ENCODE results near the gene EDIL3.
"Not testable (repeated sequence)": the region's sequence is repeated elsewhere in the genome, so short reads cannot be mapped to it uniquely, and the experiment has no call there.

Gene EDIL3

GRCh38 chr5:84162695-84163094 is 222.0 kb downstream of the EDIL3 start:
- DNase-seq (ENCODE audit: low read depth), result no peak

GRCh38 chr5:84160650-84161049 is 224.0 kb downstream of the EDIL3 start:
- DNase-seq (ENCODE audit: low read depth); H3K4me3 ChIP-seq (ENCODE audit: low read length): not testable (repeated sequence)

More at GRCh38 chr5:84162695-84163094, 222.0 kb downstream of the EDIL3 start:
- H3K4me3 ChIP-seq (ENCODE audit: low read length), result no peak overlapping the region
- TF ChIP-seq CTCF (IDR thresholded peaks at IDR 0.05; ENCODE audit: insufficient read depth, low read depth, low read length, missing control alignments), result no peak

GRCh38 chr5:84149094-84149493 is 235.6 kb downstream of the EDIL3 start:
- no peak overlapping the region for H3K4me3 ChIP-seq (ENCODE audit: low read length)
- TF ChIP-seq CTCF (IDR thresholded peaks at IDR 0.05; ENCODE audit: insufficient read depth, low read depth, low read length, missing control alignments), result no peak
- DNase-seq (ENCODE audit: low read depth), result no peak

GRCh38 chr5:84148651-84149050 is 236.0 kb downstream of the EDIL3 start:
- no peak overlapping the region for H3K4me3 ChIP-seq (ENCODE audit: low read length)
- no peak for TF ChIP-seq CTCF (IDR thresholded peaks at IDR 0.05; ENCODE audit: insufficient read depth, low read depth, low read length, missing control alignments)
- DNase-seq (ENCODE audit: low read depth), result no peak

GRCh38 chr5:84137541-84137940 is 247.1 kb downstream of the EDIL3 start:
- no peak overlapping the region for H3K4me3 ChIP-seq (ENCODE audit: low read length)
- no peak for TF ChIP-seq CTCF (IDR thresholded peaks at IDR 0.05; ENCODE audit: insufficient read depth, low read depth, low read length, missing control alignments)
- DNase-seq (ENCODE audit: low read depth), result no peak

- H3K4me3 ChIP-seq (ENCODE audit: low read length), result no peak overlapping the region
- no peak for TF ChIP-seq CTCF (IDR thresholded peaks at IDR 0.05; ENCODE audit: insufficient read depth, low read depth, low read length, missing control alignments)
- DNase-seq (ENCODE audit: low read depth), result no peak
Measured at GRCh38 chr5:84131372-84131771, 253.3 kb downstream of the EDIL3 start.

- no peak for DNase-seq (ENCODE audit: low read depth)
- TF ChIP-seq CTCF (IDR thresholded peaks at IDR 0.05; ENCODE audit: insufficient read depth, low read depth, low read length, missing control alignments), result no peak
- H3K4me3 ChIP-seq (ENCODE audit: low read length), result no peak overlapping the region
Measured at GRCh38 chr5:84130006-84130580, 254.6 kb downstream of the EDIL3 start.
